ENCODE measurements around the gene KIAA1671.

Gene KIAA1671

DNA sequence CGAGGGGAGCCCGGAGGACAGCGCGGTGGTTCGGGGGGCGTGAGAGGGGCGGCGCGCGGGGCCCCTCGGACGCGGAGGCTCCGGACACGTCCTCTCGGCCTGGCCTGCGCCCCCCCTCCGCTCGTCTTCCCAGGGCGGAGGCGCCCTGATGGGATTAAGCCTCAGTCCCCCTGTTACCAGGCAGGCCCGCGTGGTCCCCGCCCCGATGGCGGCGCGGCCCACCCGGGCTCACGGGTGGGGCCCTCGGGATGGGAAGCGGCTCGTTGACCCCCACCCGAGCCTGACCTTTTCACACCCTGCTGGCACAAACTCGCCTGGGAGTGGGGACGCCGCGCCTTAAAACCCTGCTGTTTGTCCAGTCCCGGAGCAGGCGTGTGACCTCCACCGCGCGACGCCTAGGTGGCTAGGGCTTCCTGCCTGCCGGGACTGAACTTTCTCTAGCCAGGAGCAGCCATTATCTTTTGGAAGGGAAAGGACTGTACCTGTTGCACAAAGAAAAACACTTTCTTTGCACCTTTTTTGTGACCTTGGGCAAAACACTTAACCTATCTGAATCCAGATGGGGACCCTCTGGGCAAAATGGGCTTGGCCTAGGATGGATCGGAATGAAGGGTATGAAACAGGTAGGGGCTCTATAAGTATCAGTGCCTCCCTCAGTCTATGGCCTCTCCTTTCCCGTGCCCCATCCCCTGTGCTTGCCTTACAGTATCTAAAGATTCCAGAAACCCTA, 1.0 kb downstream of the KIAA1671 start:
- DNase-seq: no peak

GRCh38 chr22:24954114-24954463, 1.6 kb downstream of the KIAA1671 start:
- DNase-seq: no peak

DNA sequence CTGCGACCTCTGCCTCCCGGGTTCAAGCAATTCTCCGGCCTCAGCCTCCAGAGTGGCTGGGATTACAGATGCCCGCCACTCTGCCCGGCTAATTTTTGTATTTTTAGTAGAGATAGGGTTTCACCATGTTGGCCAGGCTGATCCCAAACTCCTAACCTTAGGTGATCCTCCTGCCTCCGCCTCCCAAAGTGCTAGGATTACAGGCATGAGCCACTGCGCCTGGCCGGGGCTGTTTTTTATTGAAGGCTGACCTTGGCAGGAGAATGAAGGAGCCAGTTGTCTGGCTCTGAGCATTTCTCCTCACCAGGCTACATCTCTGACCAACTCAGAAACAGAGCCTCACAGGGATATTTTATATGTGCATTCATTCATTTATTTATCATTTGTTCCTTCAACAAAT, 2.3 kb downstream of the KIAA1671 start:
- no peak for DNase-seq

DNA sequence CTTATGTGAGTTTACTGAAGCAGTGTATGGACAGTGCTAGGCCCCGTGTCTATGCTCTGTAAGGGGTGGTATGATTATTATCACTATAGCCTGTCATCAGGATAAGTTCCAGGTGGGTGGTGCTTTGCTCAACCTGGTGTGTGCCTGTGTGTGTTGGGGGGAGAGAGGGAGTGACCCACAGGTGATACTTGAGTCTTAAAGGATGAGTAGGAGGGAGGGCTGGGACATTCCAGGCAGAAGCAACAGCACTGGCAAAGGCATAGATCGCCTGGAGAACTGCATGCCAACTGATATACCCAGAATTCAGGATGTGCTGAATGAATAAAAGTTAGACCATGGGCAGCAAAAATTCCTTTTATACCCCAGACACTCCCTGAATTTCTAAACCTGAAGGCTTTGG, 4.5 kb downstream of the KIAA1671 start:
- DNase-seq: no peak

DNA sequence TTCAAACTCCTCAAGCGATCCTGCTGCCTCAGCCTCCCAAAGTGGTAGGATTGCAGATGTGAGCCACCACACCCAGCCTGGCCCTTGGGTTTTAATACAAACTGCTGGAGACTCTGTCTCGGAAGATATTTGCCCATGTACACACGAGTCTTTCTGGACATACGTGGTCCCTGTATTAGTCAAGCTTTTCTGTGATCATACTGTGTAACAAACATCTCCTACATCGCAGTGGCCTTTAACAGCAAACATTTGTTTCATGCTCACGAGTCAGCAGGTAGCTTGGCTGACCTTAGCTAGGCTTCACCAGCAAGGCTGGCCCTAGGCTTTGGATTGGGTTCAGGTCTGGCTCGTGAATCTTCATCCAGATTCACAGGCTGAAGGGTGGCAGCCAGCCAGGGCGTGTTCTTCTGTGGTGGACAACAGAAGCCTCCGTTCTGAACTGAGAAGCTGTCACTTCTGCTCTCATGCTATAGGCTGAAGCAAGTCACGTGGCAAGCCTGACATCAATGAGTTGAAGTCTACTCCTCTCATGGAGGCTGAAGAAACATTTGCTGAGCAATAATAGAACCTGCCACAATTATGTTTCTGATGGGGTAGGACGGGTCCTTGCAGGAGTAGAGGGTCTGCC, 8.8 kb downstream of the KIAA1671 start:
- DNase-seq: no peak

DNA sequence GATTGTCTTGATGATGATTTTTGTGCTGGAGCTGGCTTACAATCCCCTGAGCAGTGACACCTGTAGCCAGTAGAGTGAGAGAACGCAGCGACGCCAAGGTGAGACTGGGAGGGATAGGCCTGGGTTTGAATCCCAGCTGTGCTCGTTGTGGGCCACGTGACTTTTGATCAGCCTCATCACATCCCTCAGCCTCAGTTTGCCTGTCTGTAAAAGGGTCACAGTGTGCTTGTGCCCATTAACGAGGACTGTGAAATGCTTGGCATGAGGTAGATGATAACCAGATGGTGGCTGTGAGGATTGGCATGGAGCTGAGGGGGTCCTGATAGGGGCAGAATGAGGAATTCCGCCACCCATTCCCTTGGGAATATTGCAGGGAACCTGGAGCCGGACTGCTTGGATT, 9.6 kb downstream of the KIAA1671 start:
- no peak for DNase-seq

GRCh38 chr22:24962835-24963234, 10.3 kb downstream of the KIAA1671 start:
- no peak for DNase-seq

- DNase-seq: no peak
Observed at GRCh38 chr22:24964441-24964840, 11.9 kb downstream of the KIAA1671 start.

DNA sequence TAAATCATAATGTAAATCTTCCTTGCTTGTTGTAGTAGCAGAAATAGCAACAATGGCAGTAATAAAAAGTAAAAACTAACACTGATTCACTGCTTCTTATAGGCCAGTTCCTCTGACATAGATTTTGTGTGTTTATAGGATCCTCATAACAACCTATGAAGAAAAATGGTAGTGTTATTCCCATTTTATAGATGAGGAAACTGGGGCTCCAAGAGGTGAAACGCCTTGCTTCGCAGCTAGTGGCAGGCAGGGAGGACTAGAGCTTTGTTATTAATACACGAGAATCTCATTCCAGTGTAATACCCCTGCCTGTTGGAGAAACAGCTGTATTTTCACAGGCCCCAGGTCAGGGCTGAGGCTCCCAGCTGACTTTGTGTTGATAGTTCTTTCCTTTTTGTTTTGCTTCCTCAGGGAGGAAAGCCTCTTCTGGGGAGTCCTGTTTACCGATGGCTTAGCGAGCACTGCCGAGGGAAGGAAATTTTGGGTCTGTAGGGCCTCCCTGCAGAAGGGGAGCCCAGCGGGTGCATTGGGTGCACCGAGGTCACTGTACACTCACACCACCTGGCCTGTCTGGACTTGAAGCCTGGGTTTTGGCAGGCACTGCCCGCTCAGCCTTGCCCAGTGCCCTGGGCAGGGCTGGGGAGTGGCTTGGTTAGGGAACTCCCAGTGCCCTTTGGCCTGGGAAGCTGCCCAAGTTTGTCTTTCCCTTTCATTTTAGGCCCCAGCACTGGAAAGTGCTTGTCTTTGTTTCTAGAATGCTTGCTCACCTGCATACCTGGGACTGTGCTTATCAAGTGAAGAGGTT, 13.5 kb downstream of the KIAA1671 start:
- no peak for DNase-seq

DNA sequence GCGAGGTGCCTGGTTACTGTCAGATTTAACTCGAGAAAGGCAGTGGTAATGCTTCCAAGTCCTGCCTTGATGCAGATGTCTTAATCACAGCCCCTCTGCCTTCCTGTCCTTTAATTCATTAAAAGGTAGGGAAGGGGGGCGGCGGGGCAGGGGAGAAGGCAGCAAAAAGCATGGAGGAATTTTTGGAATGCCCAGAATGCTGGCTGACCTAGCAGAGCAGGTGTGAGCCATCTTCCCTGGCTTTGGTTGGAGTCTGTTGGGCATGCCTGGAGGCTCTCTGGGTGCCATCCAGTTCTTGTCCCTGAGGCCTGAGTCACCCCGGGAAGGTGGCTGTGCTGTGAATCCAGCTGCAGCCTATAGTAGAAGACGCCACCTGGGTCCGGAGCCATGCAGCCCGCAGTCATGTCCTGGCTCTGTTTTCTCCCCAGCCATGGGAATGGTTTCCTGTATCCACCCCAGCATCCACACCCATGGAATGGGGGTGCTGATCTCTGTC, 15.6 kb downstream of the KIAA1671 start:
- no peak for DNase-seq

DNA sequence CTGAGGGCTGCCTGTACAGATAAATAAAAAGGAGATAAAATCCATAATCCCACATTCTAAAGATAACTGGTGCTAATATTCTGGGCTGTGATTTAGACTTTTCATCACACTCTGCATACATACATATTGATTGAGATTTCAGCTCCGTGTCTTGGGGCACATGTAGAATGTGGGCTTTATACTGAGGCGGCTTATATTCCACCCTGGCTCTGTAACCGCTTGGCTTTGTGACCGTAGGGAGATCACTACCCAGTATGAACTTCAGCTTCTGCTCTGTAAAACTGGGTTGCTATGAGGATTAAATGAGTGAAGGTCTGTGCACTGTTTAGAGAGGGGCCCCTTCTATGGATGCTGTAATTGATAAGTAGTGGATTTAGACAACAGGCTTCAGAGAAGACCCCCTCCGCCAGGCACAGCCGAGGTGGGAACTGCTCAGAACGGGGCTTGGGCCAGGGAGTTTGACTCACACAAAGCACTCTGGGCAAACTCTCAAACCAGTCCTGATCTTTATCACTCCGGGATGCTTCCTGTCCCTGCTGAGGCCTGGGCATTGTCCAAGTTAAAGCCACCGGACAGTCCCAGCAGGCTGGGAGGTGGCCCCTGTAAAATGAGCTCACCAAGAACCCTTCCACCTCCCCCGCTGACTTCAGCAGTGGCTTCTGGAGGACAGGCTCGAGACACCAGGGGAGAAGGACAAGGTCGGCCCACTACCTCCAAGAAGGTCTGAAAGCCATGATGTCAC, 17.2 kb downstream of the KIAA1671 start:
- DNase-seq: no peak

DNA sequence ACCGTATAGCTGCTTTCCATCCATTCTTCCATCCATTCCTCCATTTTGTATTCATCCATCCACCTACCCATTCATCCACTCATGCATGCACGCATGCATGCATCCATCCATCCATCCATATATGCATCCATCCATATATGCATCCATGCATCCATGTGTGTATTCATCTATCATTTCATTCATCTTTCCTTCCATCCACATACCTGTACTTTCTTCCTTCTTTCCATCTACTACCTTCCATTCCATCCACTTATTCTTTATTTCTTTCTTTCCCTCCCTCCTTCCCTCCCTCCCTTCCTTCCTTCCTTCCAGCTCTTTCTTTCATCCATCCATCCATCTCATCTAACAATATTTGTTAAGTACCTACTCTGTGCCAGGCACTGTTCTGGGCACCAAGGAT, 19.9 kb downstream of the KIAA1671 start:
- no peak for DNase-seq

DNA sequence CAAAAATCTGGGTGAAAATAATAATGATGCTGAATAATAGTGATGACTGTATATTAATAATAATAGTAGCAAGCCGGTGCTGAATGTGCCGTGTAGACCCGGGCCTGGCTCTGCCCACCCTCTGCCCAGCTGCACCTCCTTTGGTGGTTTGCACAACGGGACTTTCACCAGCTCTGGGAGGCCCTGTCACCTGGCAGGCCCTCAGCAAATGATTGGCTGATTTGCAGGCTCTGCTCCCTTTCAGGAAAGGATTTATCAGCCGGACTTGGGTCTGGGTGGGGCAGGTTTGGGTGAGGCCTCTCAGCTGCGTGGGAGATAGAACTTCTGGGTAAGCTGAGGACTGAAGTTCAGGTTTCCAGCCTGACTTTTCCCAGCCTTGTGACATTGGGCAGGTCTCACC, 21.4 kb downstream of the KIAA1671 start:
- DNase-seq: no peak

- no peak for DNase-seq
Observed at GRCh38 chr22:24975125-24975640, 22.7 kb downstream of the KIAA1671 start.

- no peak for DNase-seq
Observed at GRCh38 chr22:24975813-24976341, 23.4 kb downstream of the KIAA1671 start.

DNA sequence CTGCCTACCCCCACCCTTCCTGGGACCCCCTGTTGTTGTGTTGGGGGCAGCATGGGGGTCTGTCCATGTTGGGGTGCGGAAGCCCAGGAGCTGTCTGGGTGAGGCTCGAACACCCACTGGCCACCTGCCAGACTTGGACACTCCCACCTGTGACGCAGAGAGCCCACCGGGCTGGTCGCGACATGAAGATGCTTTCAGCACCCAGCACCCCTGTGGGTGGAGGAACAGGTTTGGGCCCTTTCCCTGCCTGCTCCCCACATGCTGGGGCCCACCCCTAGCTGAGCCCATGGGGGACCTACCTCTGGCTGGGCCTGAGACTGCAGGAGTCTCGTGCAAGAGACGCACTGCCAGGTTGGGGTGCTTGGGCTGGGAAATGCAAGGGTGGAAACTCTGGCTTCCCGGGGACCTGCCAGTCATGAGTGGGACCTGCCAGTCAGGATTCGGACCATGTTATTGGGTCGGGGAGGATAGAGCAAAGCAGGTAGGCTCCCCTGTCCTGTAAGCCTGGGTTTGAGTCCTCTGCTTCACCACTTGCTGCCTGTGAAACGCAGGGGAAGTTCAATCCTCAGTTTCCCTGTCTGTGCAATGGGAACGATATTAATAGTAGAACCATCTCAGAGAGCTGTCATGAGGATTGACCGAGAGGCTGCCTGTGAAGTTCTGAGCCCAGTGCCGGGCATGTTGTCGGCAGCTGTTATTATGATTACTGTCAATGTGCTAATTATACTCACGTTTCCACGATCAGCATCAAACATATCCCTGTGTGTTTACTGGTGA, 24.1 kb downstream of the KIAA1671 start:
- no peak for DNase-seq

GRCh38 chr22:24977370-24978221, 25.1 kb downstream of the KIAA1671 start:
- DNase-seq: no peak

GRCh38 chr22:24978308-24978707, 25.8 kb downstream of the KIAA1671 start:
- no peak for DNase-seq

GRCh38 chr22:24981066-24981465, 28.6 kb downstream of the KIAA1671 start:
- DNase-seq: no peak

DNA sequence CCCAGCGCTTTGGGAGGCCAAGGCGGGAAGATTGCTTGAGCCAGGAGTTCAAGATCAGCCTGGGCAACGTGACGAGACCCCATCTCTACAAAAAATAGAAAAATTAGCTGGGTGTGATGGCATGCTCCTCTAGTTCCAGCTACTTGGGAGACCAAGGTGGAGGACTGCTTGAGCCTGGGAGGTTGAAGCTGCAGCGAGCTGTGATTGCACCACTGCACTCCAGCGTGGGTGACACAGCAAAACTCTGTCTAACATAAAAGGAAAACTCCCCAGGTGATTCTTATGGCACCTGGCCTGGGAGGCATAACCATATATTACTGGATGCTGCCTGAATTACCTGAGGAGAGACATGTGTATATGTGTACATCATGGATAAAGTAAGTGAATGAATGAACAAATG, 29.1 kb downstream of the KIAA1671 start:
- no peak for DNase-seq
